ENCODE measurements around the gene RPL31.

RPL31 gene

GRCh38 chr2:100963026-100963375 lies 39.1 kb upstream of the RPL31 start:
- Histone ChIP-seq H3K27me3 (ENCODE audit: insufficient read depth, poor library complexity, severe bottlenecking) (no peaks in the 10 kb centered on the region), H3K27ac (replicated peaks) (no peak overlapping the region), H3K4me3 (replicated peaks; ENCODE audit: insufficient read depth, low read length) (no peak overlapping the region)
- TF ChIP-seq, protein P1, sequence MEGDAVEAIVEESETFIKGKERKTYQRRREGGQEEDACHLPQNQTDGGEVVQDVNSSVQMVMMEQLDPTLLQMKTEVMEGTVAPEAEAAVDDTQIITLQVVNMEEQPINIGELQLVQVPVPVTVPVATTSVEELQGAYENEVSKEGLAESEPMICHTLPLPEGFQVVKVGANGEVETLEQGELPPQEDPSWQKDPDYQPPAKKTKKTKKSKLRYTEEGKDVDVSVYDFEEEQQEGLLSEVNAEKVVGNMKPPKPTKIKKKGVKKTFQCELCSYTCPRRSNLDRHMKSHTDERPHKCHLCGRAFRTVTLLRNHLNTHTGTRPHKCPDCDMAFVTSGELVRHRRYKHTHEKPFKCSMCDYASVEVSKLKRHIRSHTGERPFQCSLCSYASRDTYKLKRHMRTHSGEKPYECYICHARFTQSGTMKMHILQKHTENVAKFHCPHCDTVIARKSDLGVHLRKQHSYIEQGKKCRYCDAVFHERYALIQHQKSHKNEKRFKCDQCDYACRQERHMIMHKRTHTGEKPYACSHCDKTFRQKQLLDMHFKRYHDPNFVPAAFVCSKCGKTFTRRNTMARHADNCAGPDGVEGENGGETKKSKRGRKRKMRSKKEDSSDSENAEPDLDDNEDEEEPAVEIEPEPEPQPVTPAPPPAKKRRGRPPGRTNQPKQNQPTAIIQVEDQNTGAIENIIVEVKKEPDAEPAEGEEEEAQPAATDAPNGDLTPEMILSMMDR (IDR thresholded peaks at IDR 0.05; ENCODE audit: insufficient read depth, low read length), result no peak
- TF ChIP-seq GABPA (IDR thresholded peaks at IDR 0.05; ENCODE audit: low read depth), result no peak
- TF ChIP-seq POLR2AphosphoS5 (IDR thresholded peaks at IDR 0.05; ENCODE audit: low read depth), result no peak
- TF ChIP-seq, protein P2, sequence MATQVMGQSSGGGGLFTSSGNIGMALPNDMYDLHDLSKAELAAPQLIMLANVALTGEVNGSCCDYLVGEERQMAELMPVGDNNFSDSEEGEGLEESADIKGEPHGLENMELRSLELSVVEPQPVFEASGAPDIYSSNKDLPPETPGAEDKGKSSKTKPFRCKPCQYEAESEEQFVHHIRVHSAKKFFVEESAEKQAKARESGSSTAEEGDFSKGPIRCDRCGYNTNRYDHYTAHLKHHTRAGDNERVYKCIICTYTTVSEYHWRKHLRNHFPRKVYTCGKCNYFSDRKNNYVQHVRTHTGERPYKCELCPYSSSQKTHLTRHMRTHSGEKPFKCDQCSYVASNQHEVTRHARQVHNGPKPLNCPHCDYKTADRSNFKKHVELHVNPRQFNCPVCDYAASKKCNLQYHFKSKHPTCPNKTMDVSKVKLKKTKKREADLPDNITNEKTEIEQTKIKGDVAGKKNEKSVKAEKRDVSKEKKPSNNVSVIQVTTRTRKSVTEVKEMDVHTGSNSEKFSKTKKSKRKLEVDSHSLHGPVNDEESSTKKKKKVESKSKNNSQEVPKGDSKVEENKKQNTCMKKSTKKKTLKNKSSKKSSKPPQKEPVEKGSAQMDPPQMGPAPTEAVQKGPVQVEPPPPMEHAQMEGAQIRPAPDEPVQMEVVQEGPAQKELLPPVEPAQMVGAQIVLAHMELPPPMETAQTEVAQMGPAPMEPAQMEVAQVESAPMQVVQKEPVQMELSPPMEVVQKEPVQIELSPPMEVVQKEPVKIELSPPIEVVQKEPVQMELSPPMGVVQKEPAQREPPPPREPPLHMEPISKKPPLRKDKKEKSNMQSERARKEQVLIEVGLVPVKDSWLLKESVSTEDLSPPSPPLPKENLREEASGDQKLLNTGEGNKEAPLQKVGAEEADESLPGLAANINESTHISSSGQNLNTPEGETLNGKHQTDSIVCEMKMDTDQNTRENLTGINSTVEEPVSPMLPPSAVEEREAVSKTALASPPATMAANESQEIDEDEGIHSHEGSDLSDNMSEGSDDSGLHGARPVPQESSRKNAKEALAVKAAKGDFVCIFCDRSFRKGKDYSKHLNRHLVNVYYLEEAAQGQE (IDR thresholded peaks at IDR 0.05; ENCODE audit: insufficient replicate concordance, low read depth), result no peak
- no peak for TF ChIP-seq SPI1 (IDR thresholded peaks at IDR 0.05; ENCODE audit: borderline replicate concordance, low read depth)
- DNase-seq (ENCODE audit: low read depth in 1 of 2, low spot score in 1 of 2), result no peak

DNA sequence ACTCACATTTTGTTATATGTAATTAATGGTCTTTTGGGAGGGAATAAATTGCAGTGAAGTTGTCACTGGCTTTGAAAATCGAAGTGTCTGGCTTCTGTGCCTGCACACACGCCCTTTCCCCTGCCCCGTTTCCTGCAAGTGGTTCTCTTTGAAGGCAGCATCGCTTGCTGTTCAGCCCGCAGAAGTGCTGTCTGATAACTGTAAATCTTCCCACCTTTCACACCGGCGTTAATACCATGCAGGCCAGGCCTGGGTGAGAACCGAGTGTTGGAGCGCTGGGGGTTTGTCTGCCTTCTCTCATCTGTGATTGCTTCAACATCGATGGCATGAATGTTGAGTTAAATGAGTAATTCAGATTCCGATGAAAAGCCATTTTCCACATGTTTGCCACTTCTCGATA lies 37.9 kb upstream of the RPL31 start:
- Histone ChIP-seq H3K4me3 (replicated peaks; ENCODE audit: insufficient read depth, low read length) (no peak overlapping the region), H3K27me3 (ENCODE audit: insufficient read depth, poor library complexity, severe bottlenecking) (no peaks in the 10 kb centered on the region), H3K27ac (replicated peaks) (no peak overlapping the region)
- DNase-seq (ENCODE audit: low read depth in 1 of 2, low spot score in 1 of 2), result no peak
- TF ChIP-seq SPI1 (IDR thresholded peaks at IDR 0.05; ENCODE audit: borderline replicate concordance, low read depth), result no peak
- TF ChIP-seq GABPA (IDR thresholded peaks at IDR 0.05; ENCODE audit: low read depth), result no peak
- TF ChIP-seq POLR2AphosphoS5 (IDR thresholded peaks at IDR 0.05; ENCODE audit: low read depth), result no peak
- TF ChIP-seq, protein P2 (IDR thresholded peaks at IDR 0.05; ENCODE audit: insufficient replicate concordance, low read depth), result no peak
- TF ChIP-seq, protein P1 (IDR thresholded peaks at IDR 0.05; ENCODE audit: insufficient read depth, low read length), result no peak

DNA sequence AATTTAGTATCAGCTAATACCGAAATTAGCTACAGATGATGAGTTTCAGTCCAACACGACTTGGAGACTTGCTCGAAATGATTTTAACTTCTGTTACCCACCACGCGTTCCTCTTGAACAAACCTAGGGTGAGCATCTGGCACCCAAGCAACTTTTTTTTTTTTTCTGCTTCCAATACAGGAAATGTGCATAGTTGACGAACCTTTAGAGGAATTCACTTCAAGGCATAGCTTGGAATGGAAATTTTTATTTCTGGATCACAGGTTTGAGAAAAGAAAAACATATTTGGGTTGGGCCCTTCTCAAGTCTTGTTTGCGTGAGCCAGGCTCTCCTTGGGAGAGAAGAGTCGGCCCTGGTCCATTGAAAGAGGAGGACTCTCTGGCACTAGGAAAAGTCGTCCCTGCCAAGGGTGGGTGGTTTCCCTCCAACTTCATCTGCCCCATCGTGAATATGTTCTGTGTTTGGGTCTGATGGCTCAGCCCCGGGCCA lies 37.4 kb upstream of the RPL31 start:
- Histone ChIP-seq H3K27ac (replicated peaks) (no peak overlapping the region), H3K4me3 (replicated peaks; ENCODE audit: insufficient read depth, low read length) (no peak overlapping the region), H3K27me3 (ENCODE audit: insufficient read depth, poor library complexity, severe bottlenecking) (no peaks in the 10 kb centered on the region)
- DNase-seq (ENCODE audit: low read depth in 1 of 2, low spot score in 1 of 2), result no peak
- TF ChIP-seq POLR2AphosphoS5 (IDR thresholded peaks at IDR 0.05; ENCODE audit: low read depth) (no peak), GABPA (IDR thresholded peaks at IDR 0.05; ENCODE audit: low read depth) (no peak), SPI1 (IDR thresholded peaks at IDR 0.05; ENCODE audit: borderline replicate concordance, low read depth) (no peak)
- TF ChIP-seq, protein P2 (IDR thresholded peaks at IDR 0.05; ENCODE audit: insufficient replicate concordance, low read depth), result no peak
- TF ChIP-seq, protein P1 (IDR thresholded peaks at IDR 0.05; ENCODE audit: insufficient read depth, low read length), result no peak
